Endothelial cell of umbilical vein (primary cell): ENCODE results near the gene FREM1.

Experiments
- CTCF ChIP-seq, 2 donors: IDR thresholded peaks; 1 replicate in 1 of 2; 2 replicates in 1 of 2; pipeline ENCODE4 v1.5.1; 2011; ENCODE audit warnings: low read length in 2 of 2, mild to moderate bottlenecking in 2 of 2, moderate library complexity in 2 of 2, control low read depth in 1 of 2, inconsistent platforms in 1 of 2, low read depth in 1 of 2; ENCODE audit not compliant: insufficient read depth in 1 of 2; ENCODE audit errors: extremely low read depth in 1 of 2
- MAX ChIP-seq: IDR thresholded peaks from 2 replicates; pipeline ENCODE4 v1.6.1; 2011; ENCODE audit not compliant: insufficient read depth, insufficient read length
- POLR2A ChIP-seq: IDR thresholded peaks from 2 replicates; pipeline ENCODE4 v1.6.1; 2012; ENCODE audit warnings: low read depth, mild to moderate bottlenecking, control low read depth, low read length

DNA sequence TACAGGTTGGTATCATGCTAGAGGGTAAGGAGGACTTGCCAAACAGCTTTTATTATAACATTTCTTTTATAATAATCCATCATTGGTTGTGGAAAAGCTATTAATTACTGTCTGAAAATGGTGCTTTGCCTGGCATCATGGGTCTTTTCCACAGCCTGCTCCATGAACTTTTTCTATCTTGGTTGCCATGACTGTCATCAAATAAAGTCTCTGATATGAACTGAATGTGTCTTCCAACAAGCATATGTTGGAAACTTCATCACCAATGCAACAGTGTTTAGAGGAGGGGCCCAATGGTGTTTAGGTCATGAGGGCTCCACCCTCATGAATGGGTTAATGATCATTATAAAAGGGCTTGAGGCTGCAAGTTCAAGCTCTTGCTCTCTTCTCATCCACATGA, 81.0 kb downstream of the FREM1 start:
- no peak for TF ChIP-seq MAX
- TF ChIP-seq CTCF (IDR thresholded peaks at IDR 0.05; ENCODE audit: extremely low read depth in 1 of 2, insufficient read depth in 1 of 2, low read depth in 1 of 2, low read length in 2 of 2): no peak
- TF ChIP-seq POLR2A: no peak
